HG03432 (cell line): ENCODE measurements around the gene MAPK7.

Source experiments
- ATAC-seq: cut with Tn5 transposase; IDR thresholded peaks from one replicate; pipeline ENCODE4 v1.9.1; 2021; ENCODE audit warnings: mild to moderate bottlenecking, moderate library complexity; ENCODE audit not compliant: unreplicated experiment

The MAPK7 gene

GRCh38 chr17:19392303-19392702 lies 14.0 kb downstream of the MAPK7 start:
- ATAC-seq, result no peak

- ATAC-seq, result no peak
Observed at GRCh38 chr17:19397556-19398041, 19.3 kb downstream of the MAPK7 start.

GRCh38 chr17:19398301-19399181 lies 20.2 kb downstream of the MAPK7 start:
- no peak for ATAC-seq

- ATAC-seq, result no peak
Observed at GRCh38 chr17:19399750-19400450, 21.6 kb downstream of the MAPK7 start.

- ATAC-seq, result no peak
Observed at GRCh38 chr17:19401321-19402010, 23.2 kb downstream of the MAPK7 start.

- ATAC-seq, result no peak
Observed at GRCh38 chr17:19402171-19402570, 23.9 kb downstream of the MAPK7 start.

- no peak for ATAC-seq
Observed at GRCh38 chr17:19403021-19403420, 24.7 kb downstream of the MAPK7 start.

- ATAC-seq, result no peak
Observed at GRCh38 chr17:19404264-19404663, 26.0 kb downstream of the MAPK7 start.

GRCh38 chr17:19405114-19405513 lies 26.8 kb downstream of the MAPK7 start:
- ATAC-seq, result no peak

- no peak for ATAC-seq
Observed at GRCh38 chr17:19407601-19408345, 29.5 kb downstream of the MAPK7 start.

GRCh38 chr17:19408346-19408710 lies 30.0 kb downstream of the MAPK7 start:
- ATAC-seq, result no peak

- ATAC-seq, result no peak
Observed at GRCh38 chr17:19409066-19409465, 30.8 kb downstream of the MAPK7 start.

GRCh38 chr17:19409509-19409908 lies 31.2 kb downstream of the MAPK7 start:
- ATAC-seq, result no peak

GRCh38 chr17:19410091-19410490 lies 31.8 kb downstream of the MAPK7 start:
- no peak for ATAC-seq

- ATAC-seq, result no peak
Observed at GRCh38 chr17:19410875-19411620, 32.8 kb downstream of the MAPK7 start, which contains the start of gene RNF112. Gene RNF112, plus strand, starts transcription at chr17:19411232. Its CDS starts 177 bp downstream, at chr17:19411409.

- ATAC-seq, result no peak
Observed at GRCh38 chr17:19411631-19412030, 33.3 kb downstream of the MAPK7 start.

GRCh38 chr17:19412510-19412909 lies 34.2 kb downstream of the MAPK7 start:
- ATAC-seq, result no peak

GRCh38 chr17:19412984-19413383 lies 34.7 kb downstream of the MAPK7 start:
- ATAC-seq, result no peak

GRCh38 chr17:19413761-19414160 lies 35.5 kb downstream of the MAPK7 start:
- no peak for ATAC-seq
